ENCODE data around the gene CS.

DNA sequence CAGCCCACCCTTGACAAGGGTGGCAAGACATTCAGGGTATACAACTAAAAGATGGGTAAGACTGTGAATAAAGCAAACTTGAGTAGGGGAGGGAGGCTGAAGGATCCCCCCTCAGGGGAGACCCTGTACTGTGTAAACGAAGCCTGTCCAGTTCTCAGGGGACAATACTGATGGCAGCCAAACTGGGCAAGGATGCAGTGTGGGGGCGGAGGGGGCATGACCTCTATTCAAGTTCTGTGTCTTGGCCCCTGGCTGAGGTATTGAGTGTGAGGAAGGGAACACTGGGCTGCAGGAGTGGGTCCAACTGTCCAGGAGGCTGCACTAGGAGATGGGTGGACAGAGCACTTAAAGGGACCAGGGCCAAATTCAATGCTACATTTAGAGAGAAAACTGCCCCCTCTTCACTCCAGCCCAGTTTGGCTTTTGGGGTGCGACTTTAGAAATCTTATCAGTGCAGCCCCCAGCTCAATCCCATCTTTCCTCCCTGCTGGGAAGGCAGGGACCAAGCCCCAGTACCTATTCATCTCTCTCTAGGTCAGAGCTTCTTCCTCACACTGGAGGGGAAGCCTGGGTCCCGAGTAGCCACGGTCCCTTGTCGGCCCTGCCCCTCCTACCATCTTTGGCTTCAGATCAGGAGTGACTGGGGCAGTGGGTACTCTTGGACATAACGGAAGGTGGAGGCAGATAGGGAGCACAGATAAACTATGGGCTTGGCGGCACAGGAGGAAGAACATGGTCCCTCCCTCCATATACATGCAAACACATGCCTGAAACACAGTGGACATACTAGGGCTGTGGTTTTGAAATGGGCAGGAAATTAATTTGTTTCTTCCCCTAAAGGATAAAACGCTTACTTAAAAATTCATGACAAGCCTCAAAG lies 58.5 kb downstream of the CS start:
- TF ChIP-seq, protein P1, sequence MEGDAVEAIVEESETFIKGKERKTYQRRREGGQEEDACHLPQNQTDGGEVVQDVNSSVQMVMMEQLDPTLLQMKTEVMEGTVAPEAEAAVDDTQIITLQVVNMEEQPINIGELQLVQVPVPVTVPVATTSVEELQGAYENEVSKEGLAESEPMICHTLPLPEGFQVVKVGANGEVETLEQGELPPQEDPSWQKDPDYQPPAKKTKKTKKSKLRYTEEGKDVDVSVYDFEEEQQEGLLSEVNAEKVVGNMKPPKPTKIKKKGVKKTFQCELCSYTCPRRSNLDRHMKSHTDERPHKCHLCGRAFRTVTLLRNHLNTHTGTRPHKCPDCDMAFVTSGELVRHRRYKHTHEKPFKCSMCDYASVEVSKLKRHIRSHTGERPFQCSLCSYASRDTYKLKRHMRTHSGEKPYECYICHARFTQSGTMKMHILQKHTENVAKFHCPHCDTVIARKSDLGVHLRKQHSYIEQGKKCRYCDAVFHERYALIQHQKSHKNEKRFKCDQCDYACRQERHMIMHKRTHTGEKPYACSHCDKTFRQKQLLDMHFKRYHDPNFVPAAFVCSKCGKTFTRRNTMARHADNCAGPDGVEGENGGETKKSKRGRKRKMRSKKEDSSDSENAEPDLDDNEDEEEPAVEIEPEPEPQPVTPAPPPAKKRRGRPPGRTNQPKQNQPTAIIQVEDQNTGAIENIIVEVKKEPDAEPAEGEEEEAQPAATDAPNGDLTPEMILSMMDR (conservative IDR thresholded peaks at IDR 0.05 in 1 of 2, IDR thresholded peaks at IDR 0.05 in 1 of 2; ENCODE audit: extremely low read depth in 1 of 2, insufficient read depth in 1 of 2, low read depth in 1 of 2, low read length in 2 of 2) = no peak
- TF ChIP-seq EZH2 (IDR thresholded peaks at IDR 0.05; ENCODE audit: borderline replicate concordance, low read length) = no peak
